Measurements from ENCODE around the gene CST4.
"Not testable (repeated sequence)": the region's sequence is repeated elsewhere in the genome, so short reads cannot be mapped to it uniquely, and the experiment has no call there.

The CST4 gene

DNA sequence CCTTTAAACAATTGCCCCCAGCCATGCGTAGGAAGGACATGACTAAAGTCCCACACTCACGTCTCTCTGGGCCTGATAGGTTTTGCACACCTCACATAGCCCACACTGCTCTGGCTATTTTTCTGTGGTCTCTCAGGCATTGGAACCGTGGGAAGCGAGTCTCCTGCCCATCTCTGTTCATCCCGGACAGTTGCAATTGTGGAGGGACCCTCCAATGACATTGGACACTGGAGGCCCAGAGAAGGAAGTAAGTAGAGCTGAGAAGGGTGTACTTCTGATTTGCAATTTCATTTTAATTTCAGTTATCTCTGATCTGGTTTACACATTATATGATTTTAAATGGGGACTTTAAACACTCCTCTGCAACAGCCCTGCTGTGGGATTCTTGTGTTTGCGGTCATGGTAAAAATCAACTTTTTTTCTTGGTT, 27.8 kb downstream of the CST4 start:
- no peak for TF ChIP-seq POLR2A (IDR thresholded peaks at IDR 0.05; ENCODE audit: low read depth, low read length)
- no peak for FAIRE-seq
- DNase-seq (ENCODE audit: insufficient read length, low spot score) = no peak

DNA sequence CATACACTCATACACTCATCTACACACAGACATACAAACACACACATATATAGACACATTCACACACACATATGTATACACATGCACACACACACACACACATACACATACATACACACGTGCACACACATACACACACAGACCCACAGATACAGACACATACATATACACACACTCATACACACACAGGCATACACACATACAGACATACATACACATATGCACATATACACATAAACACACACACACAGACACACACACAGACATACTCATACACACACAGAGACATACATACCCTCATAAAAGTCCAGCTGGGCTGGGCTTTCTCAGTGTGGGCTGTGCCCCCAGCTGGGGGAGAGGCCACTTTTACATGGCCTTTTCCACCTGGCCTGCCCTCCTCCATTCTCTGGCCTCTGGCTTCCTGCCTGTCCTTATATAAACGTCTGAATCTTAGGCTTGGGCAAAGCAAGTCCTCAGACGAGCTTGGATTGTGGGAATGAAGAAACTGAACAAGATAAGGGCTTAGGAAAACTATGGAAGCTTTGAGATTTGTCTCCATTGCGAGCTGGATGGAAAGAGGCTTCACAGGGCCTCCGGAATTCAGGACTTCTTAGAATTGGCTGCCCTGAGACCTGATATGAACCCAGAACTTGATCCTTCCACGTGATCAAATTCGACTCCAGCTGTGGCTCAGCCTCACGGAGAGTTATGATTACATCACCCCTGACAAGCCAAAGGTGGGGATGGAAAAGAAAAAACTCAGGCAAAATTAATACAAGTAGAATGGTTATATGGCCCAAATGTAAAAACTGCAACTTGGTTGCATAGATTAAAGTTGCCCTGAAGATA, 28.6 kb downstream of the CST4 start:
- DNase-seq (ENCODE audit: insufficient read length, low spot score) (no peak), FAIRE-seq (no peak)
- TF ChIP-seq POLR2A (IDR thresholded peaks at IDR 0.05; ENCODE audit: low read depth, low read length) = no peak

DNA sequence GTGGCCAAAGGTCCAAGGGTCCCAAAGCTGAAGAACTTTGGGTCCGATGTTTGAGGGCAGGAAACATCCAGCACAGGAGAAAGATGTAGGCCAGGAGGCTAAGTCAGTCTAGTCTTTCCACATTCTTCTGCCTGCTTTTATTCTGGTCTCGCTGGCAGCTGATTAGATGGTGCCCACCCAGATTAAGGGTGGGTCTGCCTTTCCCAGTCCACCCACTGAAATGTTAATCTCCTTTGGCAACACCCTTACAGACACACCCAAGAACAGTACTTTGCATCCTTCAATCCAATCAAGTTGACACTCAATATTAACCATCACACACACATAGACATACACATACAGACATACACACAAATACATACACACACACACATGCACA, 29.2 kb downstream of the CST4 start:
- not testable (repeated sequence) for FAIRE-seq

DNA sequence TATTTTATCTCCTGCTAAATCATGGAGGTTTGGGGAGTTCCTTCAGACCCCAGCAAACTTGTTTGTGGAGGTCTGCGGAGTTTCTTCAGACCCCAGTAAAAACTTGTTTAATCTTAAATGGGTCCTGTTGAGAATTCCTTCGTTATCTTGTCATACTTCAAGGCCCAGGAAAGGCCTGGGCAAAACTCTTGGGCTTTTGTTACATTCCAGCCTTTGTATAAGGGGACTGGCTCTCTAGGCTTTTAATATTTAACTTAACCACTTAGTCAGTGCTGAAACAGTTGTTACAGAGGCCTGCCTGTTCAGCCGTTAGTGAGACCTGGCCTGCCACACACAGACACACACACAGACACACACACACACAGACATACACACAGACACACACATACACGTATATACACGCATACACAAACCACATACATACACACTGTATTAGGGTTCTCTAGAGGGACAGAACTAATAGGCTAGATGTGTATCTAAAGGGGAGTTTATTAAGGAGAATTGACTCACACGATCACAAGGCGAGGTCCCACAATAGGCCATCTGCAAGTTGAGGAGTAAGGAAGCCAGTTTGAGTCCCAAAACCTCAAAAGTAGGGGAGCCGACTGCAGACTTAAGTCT, 29.7 kb downstream of the CST4 start:
- FAIRE-seq (no peak), DNase-seq (ENCODE audit: insufficient read length, low spot score) (no peak)
- TF ChIP-seq POLR2A (IDR thresholded peaks at IDR 0.05; ENCODE audit: low read depth, low read length) = no peak

More for the DNA sequence above, 29.2 kb downstream of the CST4 start:
- not testable (repeated sequence) for DNase-seq (ENCODE audit: insufficient read length, low spot score)

DNA sequence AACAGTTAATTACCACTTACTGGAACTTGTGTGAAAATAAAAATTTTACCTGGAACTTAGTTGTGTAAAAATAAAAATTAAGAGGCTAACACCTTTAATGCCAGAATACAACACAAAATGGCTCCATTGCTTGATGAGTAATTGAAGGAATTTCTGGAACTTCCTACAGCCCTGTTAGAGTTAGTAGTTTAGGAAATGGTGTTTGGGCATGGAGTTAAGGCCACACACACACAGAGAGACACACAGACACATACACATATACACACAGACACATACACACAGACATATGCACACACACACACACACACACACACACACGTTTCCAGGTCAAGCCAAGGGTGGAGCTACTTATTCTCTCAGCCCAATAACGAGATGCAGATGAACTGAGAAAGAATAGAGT, 30.5 kb downstream of the CST4 start:
- TF ChIP-seq POLR2A (IDR thresholded peaks at IDR 0.05; ENCODE audit: low read depth, low read length) = no peak
- FAIRE-seq (no peak), DNase-seq (ENCODE audit: insufficient read length, low spot score) (no peak)

DNA sequence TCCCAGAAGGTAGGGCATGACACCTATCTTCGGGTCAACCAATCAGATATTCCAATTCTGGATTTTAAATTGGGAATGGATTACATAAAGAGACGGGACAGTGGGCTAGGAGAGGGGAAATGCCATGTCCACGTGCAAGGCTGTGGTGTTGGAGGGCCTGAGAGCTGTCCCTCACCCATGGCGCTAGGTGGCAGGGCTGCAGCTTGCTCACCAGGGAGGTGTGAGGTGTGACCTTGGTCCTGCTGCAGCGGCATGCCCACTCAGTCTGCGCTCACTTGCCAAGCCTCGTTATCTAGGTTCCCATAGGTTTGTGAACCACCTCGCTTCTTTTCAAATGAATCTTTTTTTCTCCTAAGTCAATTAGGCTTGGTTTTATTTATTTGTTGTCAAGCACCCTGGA, 31.6 kb downstream of the CST4 start:
- no peak for TF ChIP-seq POLR2A (IDR thresholded peaks at IDR 0.05; ENCODE audit: low read depth, low read length)
- FAIRE-seq (no peak), DNase-seq (ENCODE audit: insufficient read length, low spot score) (no peak)

DNA sequence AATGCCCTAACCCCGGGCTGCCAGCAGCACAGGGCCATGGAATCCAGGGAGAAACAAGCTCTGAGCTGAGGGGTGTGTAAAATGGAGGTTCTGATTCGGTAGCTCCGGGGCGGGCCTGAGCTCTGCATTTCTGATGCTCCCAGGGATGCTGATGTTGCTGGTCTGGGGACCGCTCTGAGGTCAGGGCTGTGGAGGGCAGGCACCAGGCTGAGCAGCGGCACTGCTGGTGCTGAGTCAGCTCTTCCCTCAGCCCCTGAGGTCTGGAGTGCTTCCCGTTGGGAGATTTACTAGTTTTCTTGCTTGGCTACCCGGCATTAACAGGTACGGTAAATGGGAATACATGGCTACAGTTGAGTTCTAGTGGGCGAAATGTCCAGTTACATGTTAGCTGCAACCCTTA, 32.5 kb downstream of the CST4 start:
- FAIRE-seq (no peak), DNase-seq (ENCODE audit: insufficient read length, low spot score) (no peak)

DNA sequence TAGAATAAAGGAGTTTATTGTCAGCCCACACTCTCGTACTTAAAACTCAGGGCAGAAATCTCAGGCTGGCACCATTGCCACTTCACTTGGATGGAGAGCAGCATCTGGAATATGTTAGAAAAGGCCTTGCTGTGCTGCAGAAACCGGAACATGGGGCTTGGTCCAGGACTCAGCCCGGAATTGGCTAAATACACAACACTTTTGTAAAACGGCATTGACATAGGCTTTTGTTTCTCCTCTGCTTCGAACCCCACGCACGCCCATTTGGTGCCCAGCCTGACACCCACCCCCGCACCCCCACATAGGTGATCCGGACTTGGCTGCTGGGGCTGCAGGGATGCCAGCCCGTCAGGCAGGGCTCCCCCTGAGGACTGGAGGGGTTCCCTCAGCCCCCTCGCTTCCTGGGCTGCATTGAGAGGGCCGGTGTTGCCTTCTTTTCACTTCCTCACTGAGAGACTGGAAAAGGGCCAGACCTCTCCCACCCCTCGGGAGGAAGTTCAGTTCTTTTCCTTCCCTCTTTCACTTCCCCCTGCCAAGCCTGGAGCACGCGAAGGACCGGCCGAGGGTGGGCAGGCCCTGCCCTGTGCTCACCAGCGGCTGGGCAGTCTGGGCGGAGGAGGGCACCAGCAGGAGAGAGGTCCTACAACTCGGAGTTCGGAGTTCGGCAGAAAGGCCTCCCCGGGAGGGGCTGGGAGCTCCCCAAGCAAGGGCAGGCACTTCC, 33.2 kb downstream of the CST4 start:
- FAIRE-seq (no peak), DNase-seq (ENCODE audit: insufficient read length, low spot score) (no peak)
- no peak for TF ChIP-seq POLR2A (IDR thresholded peaks at IDR 0.05; ENCODE audit: low read depth, low read length)

More for the DNA sequence above, 32.5 kb downstream of the CST4 start:
- TF ChIP-seq POLR2A (IDR thresholded peaks at IDR 0.05; ENCODE audit: low read depth, low read length) = no peak

DNA sequence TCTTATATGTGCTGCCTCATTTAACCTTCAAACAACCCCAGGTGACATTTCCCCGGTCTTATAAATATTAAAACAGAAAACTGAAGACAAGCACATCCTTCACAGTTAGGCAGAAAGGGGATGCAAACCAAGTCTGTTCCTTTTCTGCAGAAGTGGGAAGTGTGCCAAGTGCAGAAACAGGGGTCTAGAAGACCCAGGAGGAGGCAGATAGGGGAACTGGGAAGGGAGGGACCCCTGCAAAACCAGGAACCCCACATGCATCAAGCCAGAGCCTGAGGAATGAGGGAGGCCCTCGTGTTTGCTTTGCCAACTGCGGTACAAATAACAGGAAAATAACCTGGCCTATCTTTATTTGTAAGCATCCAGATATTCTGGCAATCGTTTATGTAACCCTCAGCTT, 34.1 kb downstream of the CST4 start:
- no peak for TF ChIP-seq POLR2A (IDR thresholded peaks at IDR 0.05; ENCODE audit: low read depth, low read length)
- FAIRE-seq (no peak), DNase-seq (ENCODE audit: insufficient read length, low spot score) (no peak)

DNA sequence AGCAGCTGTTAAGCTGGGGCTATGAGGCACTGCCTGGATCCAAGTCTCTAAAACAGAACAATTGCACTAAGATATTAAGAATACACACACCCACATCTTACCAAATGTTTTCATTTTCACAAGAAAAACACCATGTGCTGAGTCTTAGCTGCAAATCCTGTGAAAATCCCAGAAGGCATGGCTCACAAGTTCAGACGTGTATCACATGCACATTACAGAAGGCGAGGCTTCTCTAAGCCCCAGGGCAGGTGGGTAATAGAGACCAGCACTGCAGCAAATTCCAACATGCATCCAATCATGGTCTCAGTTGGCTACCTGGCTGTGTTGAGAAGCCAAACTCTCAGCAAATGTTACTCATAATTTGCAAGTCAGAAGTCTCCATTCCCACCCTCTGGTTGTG, 34.8 kb downstream of the CST4 start:
- TF ChIP-seq POLR2A (IDR thresholded peaks at IDR 0.05; ENCODE audit: low read depth, low read length) = no peak
- FAIRE-seq = no peak
- DNase-seq (ENCODE audit: insufficient read length, low spot score) = no peak

DNA sequence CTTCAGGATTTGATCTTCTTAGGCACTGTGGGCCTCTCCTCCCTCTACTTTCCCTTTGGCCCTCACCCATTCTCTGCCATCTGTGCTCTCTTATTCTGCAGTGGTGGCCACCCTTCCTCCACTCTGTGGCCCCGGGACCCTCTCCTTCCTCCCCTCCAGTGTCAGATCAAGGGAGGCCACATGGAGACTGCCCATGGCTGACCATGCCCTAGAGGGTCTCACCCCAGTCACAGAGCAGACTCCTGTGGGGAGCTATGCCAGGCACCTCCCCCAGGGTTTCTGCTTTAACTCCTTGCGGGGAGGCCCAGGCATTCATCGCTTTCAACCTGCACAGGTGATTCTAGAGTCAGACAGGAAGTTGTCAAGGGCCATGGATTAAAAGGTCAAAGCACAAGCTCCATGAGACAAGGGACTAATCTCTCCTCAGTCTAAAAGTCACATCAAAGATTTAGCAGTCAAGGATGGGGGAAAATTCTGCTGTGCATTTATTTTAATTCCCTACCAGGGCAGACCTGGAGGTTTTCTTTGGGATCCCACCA, 35.4 kb downstream of the CST4 start:
- DNase-seq (ENCODE audit: insufficient read length, low spot score) (no peak), FAIRE-seq (no peak)

GRCh38 chr20:23652926-23653325, 35.9 kb downstream of the CST4 start:
- no peak for TF ChIP-seq POLR2A (IDR thresholded peaks at IDR 0.05; ENCODE audit: low read depth, low read length)

More for the DNA sequence above, 35.4 kb downstream of the CST4 start:
- no peak for TF ChIP-seq POLR2A (IDR thresholded peaks at IDR 0.05; ENCODE audit: low read depth, low read length)

GRCh38 chr20:23652371-23652770, 36.5 kb downstream of the CST4 start:
- no peak for FAIRE-seq
- TF ChIP-seq POLR2A (IDR thresholded peaks at IDR 0.05; ENCODE audit: low read depth, low read length) = no peak
- no peak for DNase-seq (ENCODE audit: insufficient read length, low spot score)

More at GRCh38 chr20:23652926-23653325, 35.9 kb downstream of the CST4 start:
- FAIRE-seq = no peak
- DNase-seq (ENCODE audit: insufficient read length, low spot score) = no peak

DNA sequence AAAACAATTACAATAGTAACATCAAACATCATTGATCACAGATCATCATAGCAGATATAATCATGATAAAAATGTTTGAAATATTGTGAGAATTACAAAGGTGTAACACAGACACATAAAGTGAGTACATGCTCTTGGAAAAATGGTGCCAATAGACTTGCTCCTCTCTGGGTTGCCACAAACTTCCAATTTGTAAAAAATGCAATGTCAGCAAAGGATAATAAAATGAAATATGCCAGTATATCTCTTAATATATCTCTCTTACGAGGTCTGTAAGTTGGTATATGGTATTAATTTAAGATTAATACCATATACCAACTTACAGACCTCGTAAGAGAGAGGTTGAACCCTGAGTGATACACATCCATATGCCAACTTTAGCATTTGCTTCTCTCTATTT, 37.7 kb downstream of the CST4 start:
- FAIRE-seq (no peak), DNase-seq (ENCODE audit: insufficient read length, low spot score) (no peak)
- TF ChIP-seq POLR2A (IDR thresholded peaks at IDR 0.05; ENCODE audit: low read depth, low read length) = no peak
